Stimulated activated naive CD4-positive, alpha-beta T cell treated with Interleukin-2 at 50 U/mL for 16 hours (primary cell): ENCODE results near the gene CDH23.

Experiments
- DNase-seq: peaks from one replicate; lab custom pipeline; 2025; lab: John Stamatoyannopoulos, UW

The CDH23 gene

DNA sequence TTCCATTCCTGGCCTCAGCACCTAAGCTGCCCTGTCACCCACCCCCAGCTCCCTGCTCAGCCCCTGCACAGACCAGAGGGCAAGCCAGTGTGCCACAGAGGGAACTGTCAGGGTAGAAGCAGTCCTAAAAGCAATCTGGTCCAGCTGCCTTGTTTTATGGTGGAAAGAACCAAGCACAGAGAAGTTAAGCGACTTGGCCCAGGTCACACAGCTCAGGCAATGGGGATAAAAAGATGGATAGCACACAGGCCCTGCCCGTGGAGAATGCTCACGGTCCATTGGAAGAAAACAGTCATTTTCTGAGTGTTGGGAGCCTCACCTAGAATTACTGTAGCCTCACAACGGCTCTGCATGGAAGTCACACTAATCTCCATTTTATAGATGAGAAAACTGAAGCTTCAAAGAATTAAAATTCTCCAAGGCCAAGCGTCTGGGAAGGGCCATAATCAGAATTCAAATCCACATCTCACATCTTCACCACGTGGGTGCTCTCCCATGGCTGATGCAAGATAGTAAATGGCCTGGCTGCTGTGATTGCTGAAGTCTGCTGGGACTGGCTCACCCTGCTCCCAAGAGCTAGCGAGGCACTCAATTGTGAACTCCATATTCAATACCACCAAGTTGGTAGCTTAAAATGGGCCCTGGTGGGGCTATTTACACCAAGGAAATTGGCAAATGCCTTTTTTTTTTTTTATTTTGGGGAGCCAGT is 296.0 kb downstream of the CDH23 start:
- no peak for DNase-seq

DNA sequence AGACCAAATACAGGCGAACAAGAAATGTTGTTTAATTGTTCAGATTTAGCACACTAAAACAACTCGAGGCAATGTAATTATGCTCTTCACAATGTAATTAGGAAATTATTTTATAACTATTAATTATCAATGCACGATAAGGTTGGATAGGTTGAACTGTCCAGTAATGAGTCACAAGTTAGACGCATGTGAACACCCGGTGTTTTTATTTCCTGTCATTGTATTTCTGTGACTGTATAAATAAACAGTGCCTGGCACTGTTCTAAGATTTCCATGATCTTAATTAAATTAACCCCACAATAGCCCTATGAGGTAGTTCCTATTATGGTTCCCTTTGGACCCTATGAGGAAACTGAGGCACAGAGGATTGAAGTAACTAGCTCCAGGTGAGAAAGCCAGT is 296.7 kb downstream of the CDH23 start:
- no peak for DNase-seq

DNA sequence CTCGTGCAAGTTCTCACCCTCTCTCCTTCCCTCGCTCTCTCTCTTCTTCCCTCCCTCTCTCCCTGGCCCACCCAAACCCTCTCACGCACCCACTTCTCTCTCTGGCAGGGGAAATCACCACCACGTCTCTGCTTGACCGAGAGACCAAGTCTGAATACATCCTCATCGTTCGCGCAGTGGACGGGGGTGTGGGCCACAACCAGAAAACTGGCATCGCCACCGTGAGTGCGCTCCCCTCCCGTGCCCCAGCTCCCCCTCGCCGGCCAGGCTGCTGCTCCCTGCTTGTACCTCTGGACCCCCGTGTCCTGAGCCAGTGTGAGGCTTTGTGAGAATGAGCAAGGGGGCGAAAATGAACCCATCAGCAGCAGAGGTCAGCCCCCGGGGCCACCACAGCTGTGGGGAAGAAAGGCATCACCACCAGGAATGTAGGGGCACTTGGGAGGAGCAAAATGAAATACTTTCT is 297.4 kb downstream of the CDH23 start:
- no peak for DNase-seq

DNA sequence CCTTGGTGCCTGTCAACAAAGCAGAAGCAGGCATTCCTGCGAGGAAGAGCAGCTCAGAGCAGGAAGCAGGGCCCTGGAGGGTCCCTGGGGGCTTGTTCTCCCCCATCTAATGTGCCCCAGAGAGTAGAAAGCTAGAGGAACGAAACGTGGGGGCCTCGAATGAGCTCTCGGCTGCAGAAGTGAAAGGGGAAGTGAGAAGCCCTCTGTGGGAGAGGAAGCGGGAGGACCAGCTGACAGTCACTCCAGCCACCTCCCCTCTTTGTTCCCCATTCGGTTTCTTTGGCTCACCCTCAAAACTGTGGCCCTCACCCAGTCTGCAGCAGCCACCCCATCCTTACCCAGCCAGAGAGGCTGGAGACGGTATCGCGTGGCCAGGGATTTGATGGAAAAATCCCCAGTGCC is 297.8 kb downstream of the CDH23 start:
- DNase-seq, result peak; percentile 21

DNA sequence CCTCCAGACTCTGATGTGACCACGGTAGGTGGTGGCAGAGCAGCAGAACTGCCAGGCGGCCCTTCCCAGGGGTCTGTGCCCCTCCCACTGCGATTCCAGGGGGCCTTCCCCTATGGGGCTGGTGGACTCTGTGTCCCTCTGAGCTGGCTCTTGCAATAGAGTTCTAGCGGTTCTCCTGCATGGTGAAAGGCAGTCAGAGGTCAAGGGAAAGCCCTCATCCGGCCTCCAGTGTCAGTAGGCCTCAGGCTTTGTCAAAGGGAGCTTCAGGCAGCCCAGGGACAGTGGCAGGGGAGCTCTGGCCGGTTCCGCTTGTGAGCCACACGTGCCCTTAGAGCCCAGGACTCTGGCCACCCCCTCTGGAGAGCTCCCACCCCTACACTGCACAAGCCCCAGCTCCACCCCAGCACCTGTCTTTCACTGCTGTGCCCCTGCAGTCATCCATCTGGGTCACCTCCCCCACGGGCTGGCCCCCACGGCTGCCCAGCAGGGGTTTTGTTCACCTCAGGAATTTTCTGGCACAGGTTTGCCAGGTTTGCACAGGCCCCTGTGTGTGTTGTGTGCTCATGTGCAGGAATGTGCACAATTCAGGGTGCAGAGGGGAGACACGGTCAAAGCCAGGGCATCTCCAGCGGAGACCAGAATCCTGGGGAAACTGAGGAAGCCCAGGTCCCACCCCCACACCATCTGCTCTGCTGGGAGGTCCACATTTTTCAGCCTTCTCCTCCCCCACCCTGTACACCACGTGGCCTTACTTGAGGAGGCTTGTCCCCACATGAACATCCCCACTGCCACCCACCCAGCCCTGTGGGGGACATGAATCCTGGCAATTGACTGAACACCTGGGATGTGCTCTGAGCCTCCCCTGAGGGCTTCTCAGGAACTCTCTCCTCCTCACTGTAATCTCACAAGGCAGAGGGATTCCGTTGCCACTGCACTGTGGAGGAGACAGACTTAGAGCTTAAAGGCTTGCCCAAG is 299.1 kb downstream of the CDH23 start:
- DNase-seq, result no peak

DNA sequence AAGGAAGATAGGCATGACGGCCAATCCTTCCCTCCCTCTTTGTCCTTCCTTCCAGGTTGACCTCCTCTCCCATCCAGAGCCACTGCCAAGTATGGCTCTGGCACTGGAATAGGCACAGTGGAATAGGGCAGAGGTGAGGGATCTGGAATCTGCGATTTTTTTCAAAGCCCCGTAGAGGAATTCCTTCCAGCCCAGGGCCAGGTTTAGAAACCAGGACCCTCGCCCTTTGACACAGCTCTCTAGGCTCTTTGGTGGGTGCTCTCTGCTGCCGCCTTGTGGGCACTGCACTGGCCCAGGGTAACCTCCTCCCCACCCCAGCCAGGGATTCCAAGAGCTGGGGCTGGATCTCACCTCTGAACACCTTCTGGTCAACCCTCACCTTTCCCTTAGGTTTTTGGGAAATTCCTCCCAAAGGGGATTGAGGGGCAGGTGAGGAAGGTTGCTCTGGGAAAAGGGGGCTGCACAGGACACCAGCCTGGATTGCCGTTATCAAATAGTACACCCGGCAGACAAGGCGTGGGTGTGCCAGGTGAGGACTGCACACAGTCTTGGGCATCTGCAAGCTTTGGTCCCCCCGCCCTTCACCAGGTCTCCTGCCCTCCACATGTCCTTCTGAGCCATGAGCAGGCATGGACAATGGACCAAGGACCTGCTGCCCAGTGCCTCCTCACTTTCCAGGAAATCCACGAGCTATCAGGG is 300.1 kb downstream of the CDH23 start:
- DNase-seq, result peak; percentile 45

DNA sequence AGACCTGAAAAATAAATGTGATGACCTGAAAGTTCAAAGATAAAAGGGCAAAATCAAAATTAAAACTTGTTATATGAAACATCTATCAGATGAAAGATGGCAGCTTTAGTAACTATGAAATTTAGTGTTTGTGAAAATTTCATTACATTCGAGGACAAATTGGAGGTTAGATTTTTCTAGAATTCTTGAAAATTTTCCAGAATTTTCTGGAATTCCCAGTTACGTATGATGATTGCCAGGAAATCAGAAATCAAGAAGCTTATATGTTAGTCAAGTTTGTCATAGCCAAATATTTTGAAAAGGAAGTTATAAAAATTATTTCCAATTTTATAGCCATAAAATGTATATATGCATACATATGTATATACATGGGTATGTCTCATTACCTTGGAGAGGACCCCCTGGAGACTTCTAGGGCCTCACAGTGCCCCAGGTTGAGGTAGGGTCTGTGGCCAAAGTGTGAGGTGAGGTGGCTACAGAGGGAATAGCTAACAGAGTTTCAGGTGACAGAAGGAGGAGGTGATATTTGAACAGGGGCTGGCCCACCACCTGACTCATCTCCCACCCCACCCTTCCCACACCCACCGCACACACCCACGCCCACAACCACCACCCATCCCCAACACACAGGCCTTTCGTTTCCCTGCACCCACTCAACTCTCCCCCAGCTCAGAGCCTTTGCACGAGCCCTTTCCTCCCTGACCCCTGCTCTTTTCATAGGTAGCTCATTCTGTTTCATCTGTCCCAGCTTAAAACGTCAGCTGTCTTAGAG is 301.4 kb downstream of the CDH23 start:
- DNase-seq, result peak; percentile 72

DNA sequence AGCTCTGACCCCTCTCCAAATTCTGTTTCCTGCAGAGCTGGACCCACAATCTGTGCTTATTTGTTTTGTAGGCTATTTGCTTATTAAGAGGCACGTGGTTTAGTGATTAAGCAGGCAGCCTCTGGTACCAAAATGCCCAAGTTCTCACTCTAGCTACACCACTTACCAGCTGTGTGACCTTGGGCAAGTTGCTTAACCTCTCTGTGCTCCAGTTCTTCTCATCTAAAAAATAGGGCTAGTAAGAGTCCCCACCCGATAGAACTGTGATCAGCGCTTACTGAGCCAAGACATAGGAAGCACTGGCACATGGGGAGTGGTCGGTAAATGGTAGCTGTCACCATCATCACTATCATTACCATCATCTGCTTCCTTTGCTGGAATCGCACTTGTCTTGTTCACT is 302.0 kb downstream of the CDH23 start:
- DNase-seq, result no peak

DNA sequence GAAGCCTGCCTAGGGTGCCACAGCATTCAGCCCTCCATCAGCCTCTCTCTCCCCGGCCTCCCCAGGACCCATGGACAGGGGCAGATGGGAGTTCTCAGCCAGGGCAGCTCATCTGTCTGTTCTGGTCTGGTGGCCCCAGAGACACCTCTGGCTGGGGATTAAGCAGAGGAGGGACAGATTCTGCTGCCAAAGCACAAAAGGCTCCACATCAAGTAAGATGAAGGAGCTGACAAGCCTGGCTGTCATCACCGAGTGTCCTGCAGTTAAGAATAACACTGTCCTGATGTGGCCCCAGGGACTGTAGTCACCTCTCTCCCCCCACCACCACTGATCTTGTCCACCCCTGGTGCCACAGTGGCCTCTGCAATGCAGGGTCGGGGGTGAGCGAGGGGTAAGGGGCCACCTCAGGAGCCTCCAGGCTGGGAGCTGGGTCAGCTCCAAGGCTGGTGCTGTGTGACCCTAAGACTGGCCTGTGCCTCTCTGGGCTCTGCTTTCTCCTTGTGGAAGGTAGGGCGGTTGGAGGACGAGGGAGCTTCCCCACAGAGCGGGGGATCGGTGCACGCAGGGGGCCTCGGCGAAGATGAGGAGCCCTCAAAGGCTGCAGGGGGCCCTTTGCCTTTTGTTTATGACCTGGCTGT is 304.1 kb downstream of the CDH23 start:
- no peak for DNase-seq

DNA sequence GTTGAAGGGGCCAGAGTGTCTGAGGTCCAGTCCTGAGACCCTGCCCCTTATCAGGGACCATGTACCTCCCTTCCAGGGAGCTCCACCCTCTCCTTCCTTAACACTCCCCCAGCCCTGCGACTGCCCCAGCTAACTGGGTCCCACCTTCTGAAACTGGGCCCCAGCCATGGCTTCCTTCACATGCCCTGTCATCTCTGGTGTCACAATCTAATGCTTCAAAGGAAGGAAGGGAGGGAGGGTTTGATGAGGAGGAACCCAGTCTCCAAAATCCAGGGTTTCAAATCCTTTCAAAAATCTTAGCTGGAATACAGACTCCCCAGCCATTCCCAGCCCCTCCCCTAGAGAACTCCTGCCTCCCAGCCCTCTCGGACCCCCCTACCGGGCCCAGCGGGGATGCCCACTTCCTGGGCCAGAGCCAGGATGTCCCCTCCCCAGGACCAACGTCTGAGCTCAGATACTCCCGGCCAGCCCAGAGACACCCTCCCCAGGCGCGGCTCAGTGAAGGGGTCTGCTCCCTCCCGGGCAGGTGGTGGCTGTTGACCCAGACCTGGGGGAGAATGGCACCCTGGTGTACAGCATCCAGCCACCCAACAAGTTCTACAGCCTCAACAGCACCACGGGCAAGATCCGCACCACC is 304.9 kb downstream of the CDH23 start:
- no peak for DNase-seq

DNA sequence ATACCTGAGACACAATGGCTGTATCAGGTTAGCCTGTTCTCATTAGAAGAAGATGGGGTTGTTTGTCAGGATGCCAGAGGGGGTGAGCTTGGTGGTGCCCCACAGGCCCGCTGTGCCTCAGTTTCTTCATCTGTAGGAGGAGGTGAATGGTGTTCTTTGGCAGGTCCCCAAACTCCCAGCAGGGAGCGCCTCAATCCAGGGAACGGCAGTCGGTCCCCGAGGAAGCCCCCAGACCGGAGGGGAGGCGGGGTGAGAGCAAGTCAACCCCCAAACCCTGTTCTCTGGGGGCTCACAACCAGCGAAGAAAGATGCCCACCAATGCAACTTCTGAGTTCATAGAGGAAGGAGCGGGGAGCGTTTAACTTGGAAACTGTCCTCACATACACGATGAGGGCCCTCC is 306.9 kb downstream of the CDH23 start:
- no peak for DNase-seq

DNA sequence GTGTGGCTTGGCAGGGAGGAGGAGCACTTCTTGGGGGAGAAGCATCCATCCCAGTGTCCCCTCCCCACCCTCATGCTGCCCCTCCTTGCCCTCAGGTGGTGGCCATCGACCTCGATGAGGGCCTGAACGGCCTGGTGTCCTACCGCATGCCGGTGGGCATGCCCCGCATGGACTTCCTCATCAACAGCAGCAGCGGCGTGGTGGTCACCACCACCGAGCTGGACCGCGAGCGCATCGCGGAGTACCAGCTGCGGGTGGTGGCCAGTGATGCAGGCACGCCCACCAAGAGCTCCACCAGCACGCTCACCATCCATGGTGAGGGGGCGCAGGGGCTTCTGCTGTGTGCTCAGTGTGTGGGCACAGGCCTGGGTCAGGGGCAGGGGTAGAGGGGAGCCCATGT is 308.1 kb downstream of the CDH23 start:
- DNase-seq, result no peak

DNA sequence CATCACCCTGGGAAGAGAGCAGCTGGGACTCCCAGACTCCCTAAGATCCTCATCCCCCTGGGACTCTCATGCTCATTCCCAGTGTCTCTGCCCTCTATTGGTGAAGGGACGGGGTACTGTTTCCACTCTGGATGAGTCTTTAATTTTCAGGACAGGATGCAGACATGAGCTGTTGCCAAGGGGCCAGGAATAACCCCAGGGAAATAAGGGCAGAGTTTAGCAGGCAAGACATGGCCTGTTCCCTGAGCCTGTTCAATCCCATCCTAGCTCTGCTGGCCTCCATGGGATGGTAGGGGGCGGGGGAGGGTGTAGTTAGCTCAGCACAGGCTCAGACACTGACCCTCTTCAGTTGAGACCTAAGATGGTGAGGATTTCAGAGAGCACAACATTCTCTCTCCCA is 308.9 kb downstream of the CDH23 start:
- no peak for DNase-seq

DNA sequence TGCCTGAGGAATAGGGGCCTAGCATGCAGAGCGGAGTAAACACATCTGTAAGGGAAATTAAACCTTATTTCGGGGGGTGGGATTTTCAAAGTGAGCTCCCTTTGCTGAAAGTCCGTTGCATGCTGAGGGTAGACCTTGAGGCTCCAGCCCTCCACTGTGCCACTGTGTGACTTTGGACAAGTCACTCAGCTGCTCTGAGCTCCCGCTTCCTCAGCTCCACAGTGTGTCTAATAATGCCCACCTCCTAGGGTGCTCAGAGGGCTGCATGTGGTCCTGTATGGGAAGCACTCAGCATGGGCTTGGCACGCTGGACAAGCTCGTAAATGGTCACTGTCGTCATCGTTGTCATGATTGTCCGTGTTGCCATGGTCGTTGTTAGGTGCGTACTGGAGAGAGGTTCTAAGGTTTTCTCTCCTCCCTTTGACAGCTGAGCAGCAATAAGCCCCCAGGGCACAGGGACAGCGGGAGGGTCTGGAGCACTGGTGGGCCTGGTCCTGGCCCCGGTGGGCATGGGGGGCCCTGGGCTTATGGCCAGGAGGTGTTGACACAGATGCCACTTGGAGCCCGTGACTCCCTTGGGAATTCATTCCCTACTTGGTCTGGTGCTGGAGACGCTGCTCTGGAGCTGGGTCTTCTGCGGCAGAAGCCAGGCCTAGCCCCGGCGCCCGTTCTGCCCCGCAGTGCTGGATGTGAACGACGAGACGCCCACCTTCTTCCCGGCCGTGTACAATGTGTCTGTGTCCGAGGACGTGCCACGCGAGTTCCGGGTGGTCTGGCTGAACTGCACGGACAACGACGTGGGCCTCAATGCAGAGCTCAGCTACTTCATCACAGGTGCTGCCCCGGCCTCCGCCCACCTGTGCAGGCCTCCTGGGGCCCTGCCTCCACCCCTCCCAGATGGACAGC is 309.7 kb downstream of the CDH23 start:
- no peak for DNase-seq

DNA sequence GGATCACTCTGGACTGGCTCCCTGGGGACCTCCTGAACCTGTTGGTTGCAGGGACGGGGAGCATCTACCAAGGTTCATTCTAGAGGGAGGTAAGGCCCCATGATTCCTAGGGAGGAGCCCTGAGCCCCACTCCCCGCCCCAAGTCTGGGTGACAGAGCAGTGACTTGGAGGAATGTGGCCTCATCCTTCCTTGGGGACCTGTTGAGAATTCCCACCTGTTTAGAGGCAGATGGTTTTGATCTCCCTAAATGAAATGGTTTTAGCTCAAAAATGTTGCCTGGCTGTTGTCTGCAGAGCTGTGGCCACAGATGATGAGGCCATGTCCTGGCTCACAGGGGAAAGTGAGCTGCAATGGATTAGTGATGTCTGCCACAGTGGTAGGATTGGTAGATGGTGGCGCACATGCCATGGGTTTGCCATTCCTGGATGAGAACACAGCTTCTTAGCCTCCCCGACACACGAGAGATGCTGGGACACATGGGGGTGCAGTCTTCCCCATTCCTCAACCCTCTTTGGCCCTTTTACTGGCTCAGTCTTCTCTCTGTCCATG is 310.6 kb downstream of the CDH23 start:
- no peak for DNase-seq

DNA sequence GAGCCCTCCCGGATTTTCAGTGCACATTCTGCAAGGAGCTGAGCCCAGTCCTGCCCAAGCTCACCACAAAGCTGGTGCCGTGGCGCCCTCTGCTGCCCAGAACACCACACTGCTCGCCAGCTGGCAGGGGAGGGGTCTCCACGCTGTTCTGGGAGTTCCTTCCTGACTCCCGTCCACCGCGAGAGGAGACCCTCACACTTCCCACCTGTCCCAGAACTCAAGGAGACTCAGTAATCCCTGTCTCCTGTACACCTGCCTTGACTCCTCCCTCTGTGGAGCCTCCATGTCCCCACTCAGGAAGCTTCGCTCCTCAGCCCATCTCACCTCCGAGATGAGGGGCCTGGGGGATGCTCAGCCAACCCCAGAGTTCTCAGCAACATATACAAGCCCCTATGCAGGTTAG is 311.6 kb downstream of the CDH23 start:
- peak; percentile 55 for DNase-seq

DNA sequence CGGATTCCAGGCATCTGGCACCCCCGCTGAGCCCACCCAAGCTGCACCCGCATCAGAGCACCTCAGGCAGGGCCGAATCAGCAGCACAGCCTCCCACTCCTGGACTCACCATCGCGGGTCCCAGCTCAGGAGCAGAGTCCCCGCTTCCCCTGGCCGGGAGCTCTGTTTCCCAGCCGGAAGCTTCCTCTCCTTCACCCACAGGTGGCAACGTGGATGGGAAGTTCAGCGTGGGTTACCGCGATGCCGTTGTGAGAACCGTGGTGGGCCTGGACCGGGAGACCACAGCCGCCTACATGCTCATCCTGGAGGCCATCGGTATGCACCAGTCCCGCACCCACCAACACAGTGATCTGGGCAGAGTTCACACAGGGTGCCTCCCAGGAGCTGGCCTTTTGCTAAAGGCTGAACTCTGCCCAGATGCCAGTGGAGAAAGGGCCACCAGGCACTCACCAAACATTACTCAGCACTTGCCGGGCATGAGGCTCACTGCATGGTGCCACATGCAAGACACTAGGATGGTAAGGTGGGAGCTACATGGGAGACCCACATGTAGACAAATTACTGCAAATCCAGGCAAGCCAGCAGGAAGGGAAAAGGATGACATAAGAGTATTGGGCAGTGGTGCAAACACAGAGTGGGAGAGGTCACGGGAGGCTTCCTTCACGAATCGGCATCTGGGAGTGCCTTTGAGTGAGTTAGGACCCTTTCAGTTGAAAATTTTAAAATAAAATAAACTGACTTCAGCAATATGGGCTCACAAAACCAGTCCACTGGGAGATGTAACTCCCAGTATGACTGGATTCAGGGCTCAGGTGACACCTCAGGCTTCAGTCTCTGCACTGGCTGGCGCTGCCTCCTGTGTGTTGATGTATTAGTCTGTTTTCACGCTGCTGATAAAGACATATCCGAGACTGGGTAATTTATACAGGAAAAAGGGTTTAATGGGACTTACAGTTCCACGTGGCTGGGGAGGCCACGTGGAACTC is 312.5 kb downstream of the CDH23 start:
- no peak for DNase-seq

DNA sequence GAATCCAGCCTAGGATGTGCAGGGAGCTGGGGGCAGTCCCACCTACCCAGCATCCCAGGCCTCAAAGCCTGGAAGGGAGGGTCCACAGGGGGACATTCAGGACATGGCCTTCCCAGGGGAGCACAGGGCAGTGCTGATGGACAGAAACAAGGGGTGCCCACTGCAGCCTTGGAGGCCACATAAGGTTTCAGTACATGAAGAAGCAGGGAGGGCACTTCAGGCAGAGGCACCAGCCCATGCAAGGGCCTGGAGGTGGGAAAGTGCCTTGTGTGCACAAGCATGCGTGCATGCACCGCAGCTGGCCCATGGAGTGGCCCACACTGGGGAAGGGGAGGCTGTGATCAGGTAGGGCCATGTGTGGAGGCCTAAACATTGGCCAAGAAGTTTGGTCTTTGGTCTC is 313.8 kb downstream of the CDH23 start:
- no peak for DNase-seq
